SK-N-SH (cell line): ENCODE results near the gene ZHX3.

Source experiments
- CTCF ChIP-seq: fragments of 200-600 bp; sonication (generic); IDR thresholded peaks from 2 replicates; pipeline ENCODE4 v1.6.1; 2017; ENCODE audit warnings: antibody characterized with exemption, mild to moderate bottlenecking, moderate library complexity
- ELF1 ChIP-seq: IDR thresholded peaks from 2 replicates; pipeline ENCODE4 v1.4.0; 2012
- MAX ChIP-seq: IDR thresholded peaks from 2 replicates; pipeline ENCODE4 v1.4.0; 2012; ENCODE audit warnings: low read depth
- POLR2AphosphoS5 ChIP-seq: IDR thresholded peaks from 2 replicates; pipeline ENCODE4 v1.6.1; 2012; ENCODE audit warnings: low read depth, low read length
- SIN3A ChIP-seq: IDR thresholded peaks from 2 replicates; pipeline ENCODE4 v1.6.1; 2012; ENCODE audit warnings: low read depth, mild to moderate bottlenecking, low read length, moderate library complexity, borderline replicate concordance
- SMC3 ChIP-seq: IDR thresholded peaks from 2 replicates; pipeline ENCODE4 v1.6.1; 2012; ENCODE audit warnings: low read depth, low read length, improper control_type of control experiment
- TAF1 ChIP-seq: IDR thresholded peaks from 2 replicates; pipeline ENCODE4 v1.6.1; 2012; ENCODE audit warnings: low read depth, mild to moderate bottlenecking, low read length, moderate library complexity, borderline replicate concordance

- no peak for TF ChIP-seq POLR2AphosphoS5
- TF ChIP-seq TAF1, result no peak
- no peak for TF ChIP-seq CTCF
- TF ChIP-seq MAX, result no peak
- no peak for TF ChIP-seq SMC3
- TF ChIP-seq ELF1, result no peak
- no peak for TF ChIP-seq SIN3A
Measured at GRCh38 chr20:41174782-41175181, 142.7 kb downstream of the ZHX3 start.
